ENCODE measurements around the gene TUBA3C.

Gene TUBA3C

GRCh38 chr13:19159761-19160420, 21.7 kb downstream of the TUBA3C start:
- no peak for DNase-seq

- DNase-seq: no peak
These were observed 22.4 kb downstream of the TUBA3C start for GRCh38 chr13:19159181-19159580.

- DNase-seq: no peak
These were observed 23.0 kb downstream of the TUBA3C start for GRCh38 chr13:19158526-19159174.

- DNase-seq: no peak
These were observed 23.6 kb downstream of the TUBA3C start for GRCh38 chr13:19158006-19158405.

- DNase-seq: no peak
These were observed 24.2 kb downstream of the TUBA3C start for GRCh38 chr13:19157461-19157860.

GRCh38 chr13:19156013-19156825, 25.4 kb downstream of the TUBA3C start:
- DNase-seq: no peak

GRCh38 chr13:19155321-19155861, 26.2 kb downstream of the TUBA3C start:
- DNase-seq: no peak

- no peak for DNase-seq
These were observed 26.8 kb downstream of the TUBA3C start for GRCh38 chr13:19154843-19155242.

GRCh38 chr13:19153782-19154450, 27.7 kb downstream of the TUBA3C start:
- no peak for DNase-seq

- DNase-seq: no peak
These were observed 29.2 kb downstream of the TUBA3C start for GRCh38 chr13:19152403-19152802.

GRCh38 chr13:19151581-19152263, 29.9 kb downstream of the TUBA3C start:
- no peak for DNase-seq

- no peak for DNase-seq
These were observed 30.9 kb downstream of the TUBA3C start for GRCh38 chr13:19150712-19151228.

- no peak for DNase-seq
These were observed 31.4 kb downstream of the TUBA3C start for GRCh38 chr13:19150226-19150625.

GRCh38 chr13:19148561-19148960, 33.1 kb downstream of the TUBA3C start:
- DNase-seq: no peak
